ENCODE results near the gene CEACAM16.
"Not testable (repeated sequence)": the region's sequence is repeated elsewhere in the genome, so short reads cannot be mapped to it uniquely, and the experiment has no call there.

Gene CEACAM16, protein sequence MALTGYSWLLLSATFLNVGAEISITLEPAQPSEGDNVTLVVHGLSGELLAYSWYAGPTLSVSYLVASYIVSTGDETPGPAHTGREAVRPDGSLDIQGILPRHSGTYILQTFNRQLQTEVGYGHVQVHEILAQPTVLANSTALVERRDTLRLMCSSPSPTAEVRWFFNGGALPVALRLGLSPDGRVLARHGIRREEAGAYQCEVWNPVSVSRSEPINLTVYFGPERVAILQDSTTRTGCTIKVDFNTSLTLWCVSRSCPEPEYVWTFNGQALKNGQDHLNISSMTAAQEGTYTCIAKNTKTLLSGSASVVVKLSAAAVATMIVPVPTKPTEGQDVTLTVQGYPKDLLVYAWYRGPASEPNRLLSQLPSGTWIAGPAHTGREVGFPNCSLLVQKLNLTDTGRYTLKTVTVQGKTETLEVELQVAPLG

DNA sequence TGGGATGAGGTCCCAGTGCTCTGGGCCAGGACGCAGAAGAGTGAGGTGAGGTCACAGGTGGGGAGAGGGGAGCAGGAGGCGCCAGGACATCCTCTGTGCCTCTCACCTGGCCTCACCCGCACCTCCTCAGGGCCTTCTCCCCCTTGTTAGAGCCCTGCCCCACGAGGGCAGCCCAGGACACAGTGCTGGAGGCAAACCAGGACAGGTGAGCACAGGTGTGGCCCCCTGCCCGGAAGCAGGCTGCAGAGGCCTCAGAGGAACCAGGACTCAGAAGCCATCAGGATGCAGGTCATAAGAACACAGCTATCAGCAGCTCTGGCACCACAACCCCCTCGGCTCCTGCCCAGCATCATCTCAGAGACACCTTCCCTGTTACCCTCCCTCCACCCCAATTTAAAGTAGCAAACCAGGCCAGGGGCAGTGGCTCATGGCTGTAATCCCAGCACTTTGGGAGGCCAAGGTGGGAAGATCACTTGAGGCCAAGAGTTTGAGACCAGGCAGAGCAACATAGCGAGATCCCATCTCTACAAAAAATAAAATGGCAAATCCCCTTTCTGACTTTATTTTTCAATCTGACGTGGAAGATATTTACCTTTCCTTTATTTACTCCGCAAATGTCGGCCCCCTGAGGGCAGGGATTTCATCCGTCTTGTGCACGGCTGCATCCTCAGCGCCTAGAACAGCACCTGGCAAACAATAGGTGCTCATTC, at the start of gene CEACAM16:
TSS of gene CEACAM16 (plus strand) at position 660 of the 710 bp plus-strand sequence. CDS start 2,306 bp downstream, outside the sequence.
- DNase-seq, result no peak
- intact Hi-C loops (cut with DNase I), result no loop called here

DNA sequence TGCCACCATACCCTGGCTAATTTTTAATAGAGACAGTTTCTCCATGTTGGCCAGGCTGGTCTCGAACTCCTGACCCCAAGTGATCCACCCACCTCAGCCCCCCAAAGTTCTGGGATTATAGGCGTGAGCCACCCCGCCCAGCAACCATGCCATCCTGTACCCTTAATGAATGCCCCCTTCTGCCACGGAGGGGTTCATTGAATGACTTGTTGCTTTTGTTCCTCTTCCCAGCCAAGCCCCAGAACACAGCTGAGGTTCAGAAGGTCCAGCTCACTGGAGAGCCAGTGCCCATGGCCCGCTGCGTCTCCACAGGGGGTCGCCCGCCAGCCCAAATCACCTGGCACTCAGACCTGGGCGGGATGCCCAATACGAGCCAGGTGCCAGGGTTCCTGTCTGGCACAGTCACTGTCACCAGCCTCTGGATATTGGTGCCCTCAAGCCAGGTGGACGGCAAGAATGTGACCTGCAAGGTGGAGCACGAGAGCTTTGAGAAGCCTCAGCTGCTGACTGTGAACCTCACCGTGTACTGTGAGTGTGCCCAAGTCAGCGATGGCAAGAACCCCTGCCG, 49.3 kb upstream of the CEACAM16 start:
- DNase-seq, result no peak
- intact Hi-C loops (cut with DNase I), result loop anchor here (10.0 kb wide), 1 partner anchor 75 kb away; no protein-coding TSS in a partner anchor

DNA sequence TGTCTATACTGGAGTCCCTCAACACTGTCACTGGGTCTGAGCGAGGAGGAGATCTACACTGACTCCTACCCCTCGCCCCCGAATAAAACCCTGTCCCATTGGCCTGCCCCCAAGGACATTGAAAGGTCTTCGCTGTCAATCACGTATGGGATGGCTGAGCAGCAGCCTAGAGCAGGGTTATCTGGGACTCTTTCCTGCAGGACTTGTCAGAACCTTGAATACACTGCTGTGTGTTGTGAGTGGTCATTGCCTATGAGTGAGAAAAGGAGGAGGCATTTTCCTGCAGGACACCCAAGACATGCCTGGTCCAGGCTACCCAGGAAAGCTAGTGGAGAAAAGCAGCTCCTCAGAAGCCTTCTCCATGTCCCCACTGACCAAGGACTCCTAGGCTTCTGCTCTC, 45.6 kb upstream of the CEACAM16 start:
- intact Hi-C loops (cut with DNase I), result loop anchor here (10.0 kb wide), 1 partner anchor 79 kb away; no protein-coding TSS in a partner anchor
- DNase-seq, result no peak

DNA sequence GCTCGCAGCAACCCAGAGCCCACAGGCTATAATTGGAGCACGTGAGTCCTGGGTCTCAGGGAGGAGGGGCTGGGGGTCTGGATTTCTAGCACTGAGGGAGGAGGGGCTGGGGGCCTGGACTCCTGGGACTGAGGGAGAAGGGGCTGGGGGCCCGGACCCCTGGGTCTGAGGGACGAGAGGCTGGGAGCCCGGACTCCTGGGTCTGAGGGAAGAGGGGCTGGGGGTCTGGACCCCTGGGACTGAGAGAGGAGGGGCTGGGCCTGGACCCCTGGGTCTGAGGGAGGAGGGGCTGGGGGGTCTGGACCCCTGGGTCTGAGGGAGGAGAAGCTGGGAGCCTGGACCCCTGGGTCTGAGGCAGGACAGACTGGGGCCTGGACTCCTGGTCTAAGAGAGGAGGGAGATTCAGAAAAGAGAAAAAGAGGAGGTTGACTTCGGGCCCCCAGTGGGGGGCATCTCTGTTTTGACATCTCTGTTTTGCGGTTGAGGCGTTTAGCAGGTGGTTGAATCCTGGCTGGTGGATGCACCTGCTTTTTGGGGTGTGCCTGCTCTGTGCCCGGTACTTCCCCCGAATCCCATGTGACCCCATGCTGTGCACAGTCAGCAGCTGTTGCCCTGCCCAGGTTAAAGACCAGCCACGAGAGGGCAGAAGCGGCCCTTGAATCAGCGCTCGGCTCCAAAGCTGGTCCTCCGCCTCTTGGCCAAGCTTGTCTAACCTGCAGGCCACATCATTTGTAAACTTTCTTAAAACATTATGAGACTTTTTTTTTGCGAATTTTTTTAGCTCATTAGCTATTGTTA, 44.8 kb upstream of the CEACAM16 start:
- intact Hi-C loops (cut with DNase I), result loop anchor here (10.0 kb wide), 1 partner anchor 79 kb away; no protein-coding TSS in a partner anchor

DNA sequence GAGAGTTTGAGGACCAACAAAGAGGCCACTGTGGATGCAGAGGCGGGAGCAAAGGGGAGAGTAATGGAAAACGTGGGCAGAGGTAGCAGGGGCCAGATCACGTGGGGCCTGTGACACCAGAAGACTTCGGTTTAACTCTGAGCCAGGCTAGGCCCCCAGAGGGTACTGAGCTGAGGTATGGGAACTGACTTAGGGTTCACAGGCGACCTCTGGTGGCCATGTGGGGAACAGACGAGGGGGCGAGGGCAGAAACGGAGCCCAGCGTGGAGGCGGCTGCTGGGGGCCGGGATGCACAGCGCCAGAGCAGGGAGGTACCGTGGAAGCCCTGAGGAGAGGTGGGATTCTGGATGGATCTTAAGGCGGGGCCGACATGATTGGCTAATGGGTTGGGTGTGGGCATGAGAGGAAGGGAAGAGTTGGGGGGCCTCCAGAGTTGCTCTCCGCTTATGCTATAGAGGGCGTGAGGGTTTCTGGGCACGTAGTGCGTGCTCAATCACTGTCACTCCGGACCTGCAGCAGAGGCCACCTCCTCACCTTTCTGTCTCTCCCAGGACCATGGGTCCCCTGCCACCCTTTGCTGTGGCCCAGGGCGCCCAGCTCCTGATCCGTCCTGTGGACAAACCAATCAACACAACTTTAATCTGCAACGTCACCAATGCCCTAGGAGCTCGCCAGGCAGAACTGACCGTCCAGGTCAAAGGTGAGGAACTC, 41.6 kb upstream of the CEACAM16 start:
- peak; percentile 7 to 83 (median 51) for DNase-seq
- intact Hi-C loops (cut with DNase I), result loop anchor here (10.0 kb wide), 1 partner anchor 83 kb away; no protein-coding TSS in a partner anchor

More for the DNA sequence above, 44.8 kb upstream of the CEACAM16 start:
- peak; percentile 13 to 76 (median 49) for DNase-seq

DNA sequence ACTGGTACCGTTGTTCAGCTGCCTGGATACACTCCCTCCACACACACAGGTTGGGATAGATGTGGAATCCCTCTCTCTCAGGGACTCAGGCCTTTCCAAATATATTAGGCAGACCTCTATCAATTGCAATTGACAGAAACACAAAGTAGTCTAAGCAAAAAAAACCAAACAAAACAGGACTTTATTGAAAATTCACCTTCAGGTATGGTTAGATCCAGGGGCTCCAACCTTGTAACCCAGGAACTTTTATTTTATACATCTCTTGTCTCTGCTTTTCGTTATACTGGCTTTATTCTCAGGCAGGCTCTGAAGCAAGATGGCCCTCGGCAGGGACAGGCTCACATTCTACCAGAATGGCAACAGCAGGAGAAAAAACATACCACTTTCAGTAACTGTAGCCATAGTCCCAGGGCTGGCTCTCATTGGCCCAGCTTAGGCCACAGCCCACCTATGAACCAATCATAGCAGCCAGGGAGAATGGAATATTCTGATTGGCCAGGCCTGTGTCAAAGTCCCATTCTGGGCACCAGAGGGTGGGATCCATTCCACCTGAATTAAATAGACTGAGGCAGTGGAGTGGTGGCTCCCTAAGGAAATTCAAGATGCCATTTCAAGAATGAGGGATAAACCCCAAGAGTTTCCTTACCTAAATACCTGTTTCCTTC, 40.8 kb upstream of the CEACAM16 start:
- intact Hi-C loops (cut with DNase I), result loop anchor here (10.0 kb wide), 1 partner anchor 83 kb away; no protein-coding TSS in a partner anchor
- DNase-seq, result no peak

DNA sequence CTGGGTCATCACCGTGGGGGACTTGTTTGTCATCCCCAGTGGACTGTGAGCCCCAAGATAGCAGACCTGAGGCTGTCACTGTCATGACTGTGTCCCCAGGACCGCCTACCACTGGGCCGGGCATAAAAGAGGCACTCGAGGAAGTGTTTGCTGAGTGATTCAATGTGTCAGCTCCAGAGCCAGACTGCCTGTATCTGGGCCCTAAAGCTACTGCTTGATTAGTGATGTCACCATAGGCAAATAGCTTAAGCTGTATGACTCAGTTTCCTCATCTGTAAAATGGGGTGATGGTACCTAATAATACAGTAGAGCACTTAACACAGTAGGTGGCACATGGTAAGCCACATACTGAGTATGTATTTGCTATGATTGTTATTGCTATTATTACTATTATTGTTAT, 38.9 kb upstream of the CEACAM16 start:
- intact Hi-C loops (cut with DNase I), result no loop called here
- no peak for DNase-seq

DNA sequence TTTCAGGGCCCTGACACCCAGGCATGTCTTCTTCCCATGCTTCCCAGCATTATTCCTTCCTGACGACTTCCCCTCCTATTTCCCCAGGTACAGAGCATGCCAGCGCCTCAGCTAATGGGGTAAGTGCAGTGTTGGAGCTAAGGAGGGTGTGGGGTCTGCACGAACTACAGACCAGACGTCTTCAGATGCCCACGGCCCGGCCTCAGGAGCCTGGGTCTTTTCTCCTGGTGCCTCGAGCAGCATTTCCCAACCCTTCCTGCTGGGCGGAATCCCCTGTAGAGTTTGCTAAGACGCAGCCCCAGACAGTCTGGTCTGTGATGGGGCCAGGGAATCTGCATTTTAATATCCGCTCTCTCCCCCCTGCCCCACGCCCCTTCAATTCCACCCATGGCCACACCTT, 37.7 kb upstream of the CEACAM16 start:
- no peak for DNase-seq
- intact Hi-C loops (cut with DNase I), result no loop called here

DNA sequence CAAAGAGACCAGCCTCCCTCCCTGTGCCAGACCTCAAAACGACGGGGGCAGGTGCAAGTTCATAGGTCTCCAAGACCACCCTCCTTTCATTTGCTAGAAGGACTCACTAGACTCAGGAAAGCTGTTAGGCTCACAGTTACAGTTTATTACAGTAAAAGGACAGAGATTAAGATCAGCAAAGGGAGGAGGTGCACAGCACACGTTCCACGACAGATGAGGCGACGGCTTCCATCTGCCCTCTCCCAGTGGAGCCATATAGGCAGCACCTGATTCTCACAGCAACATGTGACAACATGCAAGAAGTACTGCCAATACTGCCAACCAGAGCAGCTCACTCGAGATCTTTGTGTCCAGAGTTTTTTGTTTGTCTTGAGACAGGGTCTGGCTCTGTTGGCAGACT, 37.0 kb upstream of the CEACAM16 start:
- DNase-seq, result no peak
- intact Hi-C loops (cut with DNase I), result no loop called here

DNA sequence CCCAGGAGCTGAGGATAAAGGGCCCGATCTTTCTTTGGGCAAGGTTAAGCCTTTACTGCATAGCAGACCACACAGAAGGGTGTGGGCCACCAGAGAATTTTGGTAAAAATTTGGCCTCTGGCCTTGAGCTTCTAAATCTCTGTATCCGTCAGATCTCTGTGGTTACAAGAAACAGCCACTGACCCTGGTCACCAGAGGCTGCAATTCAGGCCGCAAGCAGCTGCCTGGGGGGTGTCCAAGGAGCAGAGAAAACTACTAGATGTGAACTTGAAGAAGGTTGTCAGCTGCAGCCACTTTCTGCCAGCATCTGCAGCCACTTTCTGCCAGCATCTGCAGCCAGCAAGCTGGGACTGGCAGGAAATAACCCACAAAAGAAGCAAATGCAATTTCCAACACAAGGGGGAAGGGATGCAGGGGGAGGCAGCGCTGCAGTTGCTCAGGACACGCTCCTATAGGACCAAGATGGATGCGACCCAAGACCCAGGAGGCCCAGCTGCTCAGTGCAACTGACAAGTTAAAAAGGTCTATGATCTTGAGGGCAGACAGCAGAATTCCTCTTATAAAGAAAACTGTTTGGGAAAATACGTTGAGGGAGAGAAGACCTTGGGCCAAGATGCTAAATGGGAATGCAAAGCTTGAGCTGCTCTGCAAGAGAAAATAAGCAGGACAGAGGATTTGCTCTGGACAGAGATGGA, 36.1 kb upstream of the CEACAM16 start:
- peak in 1 of 42 donors; percentile 3 for DNase-seq
- intact Hi-C loops (cut with DNase I), result no loop called here

DNA sequence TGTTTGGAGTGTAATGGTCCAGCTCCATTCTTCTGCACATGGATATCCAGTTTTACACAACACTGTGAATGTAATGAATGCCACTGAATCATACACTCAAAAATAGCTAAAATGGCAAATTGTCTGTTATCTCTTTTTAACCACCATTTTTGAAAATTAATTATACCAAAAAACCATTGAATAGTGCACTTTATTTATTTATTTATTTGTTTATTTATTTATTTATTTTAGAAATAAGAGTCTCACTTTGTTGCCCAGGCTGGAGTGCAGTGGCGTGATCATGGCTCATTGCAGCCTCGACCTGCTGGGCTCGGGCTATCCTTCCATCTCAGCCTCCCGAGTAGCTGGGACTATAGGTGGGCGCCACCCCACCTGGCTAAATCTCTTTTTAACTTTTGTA, 35.0 kb upstream of the CEACAM16 start:
- DNase-seq, result no peak
- intact Hi-C loops (cut with DNase I), result no loop called here

DNA sequence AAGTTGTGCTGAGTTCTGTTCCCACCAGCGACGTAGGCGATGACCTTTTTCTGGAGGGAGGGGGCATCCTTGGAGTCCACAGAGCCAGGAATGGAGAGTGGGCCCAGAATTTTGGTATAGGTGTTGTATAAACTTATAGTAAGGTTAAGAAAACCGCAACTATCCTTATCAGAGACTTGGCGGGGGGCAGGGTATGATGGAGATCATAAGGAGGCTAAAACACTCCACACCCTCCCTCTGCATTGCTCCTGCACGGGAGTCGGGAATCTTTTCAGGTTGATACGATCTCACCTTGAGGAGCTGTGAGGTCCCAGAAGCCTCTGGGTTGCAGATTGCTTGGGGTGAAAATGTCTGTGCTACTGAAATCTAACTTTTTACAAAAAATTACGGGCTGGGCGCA, 34.0 kb upstream of the CEACAM16 start:
- intact Hi-C loops (cut with DNase I), result no loop called here
- DNase-seq, result no peak

DNA sequence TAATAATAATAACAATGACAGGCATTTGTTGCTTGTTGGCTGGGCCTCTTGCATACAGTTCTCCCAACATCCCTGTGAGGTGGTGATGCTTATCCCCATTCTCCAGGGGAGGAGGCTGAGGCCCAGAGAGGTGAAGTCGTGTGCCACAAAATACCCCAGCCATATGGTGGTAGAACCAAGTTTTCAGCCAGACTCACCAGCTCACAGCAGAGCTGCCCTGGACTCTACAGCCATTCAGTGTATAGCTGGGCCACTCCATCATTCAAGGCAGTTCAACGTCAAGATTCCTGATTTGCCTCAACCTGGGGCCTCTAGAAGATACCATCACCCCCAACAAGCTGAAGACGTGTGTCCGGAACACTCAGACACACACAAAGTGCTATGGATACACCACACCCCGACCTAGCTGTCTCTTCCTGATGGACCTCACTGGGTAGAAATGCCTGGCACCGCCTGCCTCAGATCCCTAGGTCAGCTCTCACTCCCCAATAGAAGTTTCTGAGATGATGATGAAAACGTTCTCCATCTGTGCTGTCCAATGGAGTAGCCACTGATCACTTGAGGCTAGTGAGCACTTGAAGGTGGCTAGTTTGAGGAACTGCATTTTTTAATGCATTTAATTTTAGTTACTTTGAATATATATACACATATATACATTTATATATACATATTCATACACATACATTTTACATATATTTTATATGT, 31.9 kb upstream of the CEACAM16 start:
- DNase-seq, result no peak
- intact Hi-C loops (cut with DNase I), result no loop called here

DNA sequence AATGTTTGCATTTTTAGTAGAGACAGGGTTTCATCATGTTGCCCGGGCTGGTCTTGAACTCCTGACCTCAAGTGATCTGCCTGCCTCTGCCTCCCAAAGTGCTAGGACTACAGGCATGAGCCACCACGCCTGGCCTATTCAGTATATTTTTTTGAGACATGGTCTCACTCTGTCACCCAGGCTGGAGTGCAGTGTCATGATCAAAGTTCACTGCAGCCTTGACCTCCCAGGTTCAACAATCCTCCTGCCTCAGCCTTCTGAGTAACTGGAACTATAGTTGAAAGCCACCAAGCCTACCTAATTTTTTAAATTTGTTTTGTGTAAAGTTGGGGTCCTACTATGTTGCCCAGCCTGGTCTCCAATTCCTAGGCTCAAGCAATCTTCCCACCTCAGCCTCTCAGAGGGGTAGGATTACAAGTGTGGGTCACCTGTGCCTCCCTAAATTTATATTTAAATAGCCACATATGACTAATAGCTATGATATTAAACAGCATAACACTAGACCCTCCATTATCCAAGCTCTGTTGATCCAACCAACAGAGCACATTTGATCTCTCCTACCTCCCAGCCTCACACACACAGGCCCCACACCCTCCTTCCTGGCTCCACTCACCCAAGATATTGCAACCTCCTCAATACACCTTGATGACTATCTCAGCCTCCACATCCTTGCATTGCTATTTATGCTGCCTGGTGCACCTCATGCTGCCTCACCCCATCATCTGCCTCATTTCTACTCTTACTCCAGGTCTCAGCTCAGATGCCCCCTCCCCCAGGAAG, 29.8 kb upstream of the CEACAM16 start:
- no peak for DNase-seq
- intact Hi-C loops (cut with DNase I), result no loop called here

DNA sequence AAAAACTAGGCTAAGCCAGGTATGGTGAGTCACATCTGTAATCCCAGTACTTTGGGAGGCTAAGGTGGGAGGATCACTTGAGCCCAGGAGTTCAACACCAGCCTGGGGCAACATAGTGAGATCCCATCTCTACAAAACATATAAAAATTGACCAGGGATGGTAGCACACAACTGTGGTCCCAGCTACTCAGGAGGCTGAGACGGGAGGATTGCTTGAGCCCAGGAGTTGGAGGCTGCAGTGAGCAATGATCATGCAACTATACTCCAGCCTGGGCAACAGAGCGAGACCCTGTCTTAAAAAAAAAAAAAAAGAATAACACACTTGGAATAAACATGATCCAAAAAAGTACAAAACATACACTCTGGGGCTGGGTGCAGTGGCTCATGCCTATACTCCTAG, 28.9 kb upstream of the CEACAM16 start:
- intact Hi-C loops (cut with DNase I); DNase-seq: not testable (repeated sequence)

DNA sequence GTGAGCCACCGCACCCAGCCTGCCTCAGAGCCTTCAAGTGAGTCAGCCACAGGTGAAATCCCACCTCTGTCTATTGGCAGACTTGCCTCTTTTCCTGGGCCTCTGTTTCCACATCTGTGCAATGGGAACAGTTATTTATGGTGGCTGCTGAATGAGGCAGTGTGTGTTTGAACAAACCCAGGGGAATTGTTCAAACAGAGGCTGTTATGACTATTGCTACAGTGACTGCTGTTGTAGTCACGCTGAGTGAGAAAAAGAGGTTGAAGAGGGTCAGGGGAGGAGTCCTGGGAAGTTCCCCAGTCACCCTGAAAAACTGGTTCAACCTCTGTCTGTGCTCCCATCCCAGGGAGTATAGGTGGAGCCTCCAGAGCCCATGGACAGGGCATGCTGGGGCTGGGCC, 27.6 kb upstream of the CEACAM16 start, which contains the start of gene CEACAM19:
TSS of gene CEACAM19 (plus strand) at position 83 of the 400 bp plus-strand sequence. CDS start 450 bp downstream, outside the sequence.
- no peak for DNase-seq
- intact Hi-C loops (cut with DNase I), result no loop called here
